ENCODE measurements around the gene RNF169. TPM values are rescaled to one million over a fixed set of nuclear protein-coding genes. Genes with fewer than 3 reads are reported as not detected.

RNF169 gene
- total RNA-seq, 1 experiment from 2014 or later: 13.0 TPM

DNA sequence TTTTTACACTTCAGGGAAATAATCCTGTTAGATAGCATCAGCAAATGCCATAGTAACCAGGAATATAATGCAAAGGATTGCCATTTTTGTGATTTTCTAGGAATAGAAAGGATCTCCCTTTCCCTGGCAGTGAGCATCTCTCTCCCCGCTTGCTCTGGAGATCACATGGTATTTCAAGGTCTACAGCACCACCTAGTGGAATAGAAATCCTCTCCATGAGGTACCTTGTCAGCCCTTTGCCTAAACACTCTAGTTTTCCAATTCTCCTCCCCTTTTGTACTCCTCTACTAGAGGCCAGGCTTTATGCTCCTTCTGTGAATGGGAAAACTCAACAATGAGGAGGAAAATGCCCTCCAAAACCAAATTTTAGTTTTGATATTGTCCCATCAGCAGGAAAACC lies 121.8 kb downstream of the RNF169 start:
- no peak overlapping the region for H2BK120ac ChIP-seq (ENCODE audit: low read depth, low read length, poor library complexity, severe bottlenecking)
- Mint-ChIP-seq H3K36me3 (ENCODE audit: insufficient read depth in 1 of 3, low read depth in 3 of 3) (peaks cover 77 to 89% (median 89%) of the 10 kb centered on the region in 3 experiments), H3K4me1 (no peaks in the 10 kb centered on the region), H3K9me3 (peaks cover 66 to 79% of the 10 kb centered on the region in 2 experiments), H3K4me3 (no peak overlapping the region), H3K27ac (no peak overlapping the region), H3K27me3 (ENCODE audit: low read depth) (no peaks in the 10 kb centered on the region)
- no peak overlapping the region for H3T11ph ChIP-seq (ENCODE audit: low read length)
- no peak overlapping the region for H2BK20ac ChIP-seq (ENCODE audit: low read depth, low read length, poor library complexity, severe bottlenecking)
- TF ChIP-seq, protein P1, sequence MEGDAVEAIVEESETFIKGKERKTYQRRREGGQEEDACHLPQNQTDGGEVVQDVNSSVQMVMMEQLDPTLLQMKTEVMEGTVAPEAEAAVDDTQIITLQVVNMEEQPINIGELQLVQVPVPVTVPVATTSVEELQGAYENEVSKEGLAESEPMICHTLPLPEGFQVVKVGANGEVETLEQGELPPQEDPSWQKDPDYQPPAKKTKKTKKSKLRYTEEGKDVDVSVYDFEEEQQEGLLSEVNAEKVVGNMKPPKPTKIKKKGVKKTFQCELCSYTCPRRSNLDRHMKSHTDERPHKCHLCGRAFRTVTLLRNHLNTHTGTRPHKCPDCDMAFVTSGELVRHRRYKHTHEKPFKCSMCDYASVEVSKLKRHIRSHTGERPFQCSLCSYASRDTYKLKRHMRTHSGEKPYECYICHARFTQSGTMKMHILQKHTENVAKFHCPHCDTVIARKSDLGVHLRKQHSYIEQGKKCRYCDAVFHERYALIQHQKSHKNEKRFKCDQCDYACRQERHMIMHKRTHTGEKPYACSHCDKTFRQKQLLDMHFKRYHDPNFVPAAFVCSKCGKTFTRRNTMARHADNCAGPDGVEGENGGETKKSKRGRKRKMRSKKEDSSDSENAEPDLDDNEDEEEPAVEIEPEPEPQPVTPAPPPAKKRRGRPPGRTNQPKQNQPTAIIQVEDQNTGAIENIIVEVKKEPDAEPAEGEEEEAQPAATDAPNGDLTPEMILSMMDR (conservative IDR thresholded peaks at IDR 0.05): peak; percentile 74
- H2AK5ac ChIP-seq (ENCODE audit: insufficient read length, low read length): no peak overlapping the region
- no peak overlapping the region for H2BK15ac ChIP-seq (ENCODE audit: low read depth, low read length)
- H2AFZ ChIP-seq (ENCODE audit: low read length): no peak overlapping the region
- no peak overlapping the region for H3K18ac ChIP-seq (ENCODE audit: insufficient read length, low read depth, low read length)
- no peaks in the 10 kb centered on the region for H3K23me2 ChIP-seq (ENCODE audit: insufficient read length, low read depth, low read length, poor library complexity, severe bottlenecking)
- no peak overlapping the region for H3K56ac ChIP-seq (ENCODE audit: insufficient read length, low read depth, low read length)
- H3K27me3 ChIP-seq (ENCODE audit: insufficient read depth, low read length): no peaks in the 10 kb centered on the region
- H4K91ac ChIP-seq (ENCODE audit: insufficient read length, low read depth, low read length): no peak overlapping the region
- DNase-seq: no peak
- H3K9me3 ChIP-seq (ENCODE audit: control insufficient read depth, low read depth, low read length): peaks cover 49% of the 10 kb centered on the region
- no peaks in the 10 kb centered on the region for H3K4me1 ChIP-seq (ENCODE audit: insufficient read depth, low read length)
- H3K23ac ChIP-seq (ENCODE audit: insufficient read length, low read depth, low read length): no peak overlapping the region
- no peak overlapping the region for H3K27ac ChIP-seq (ENCODE audit: insufficient read length, low read depth, low read length)
- H3K9ac ChIP-seq (ENCODE audit: extremely low read depth, insufficient read length, low read length): no peak overlapping the region
- no CpG with 5 or more reads among the region's 1 CpG for WGBS (ENCODE audit: extremely low coverage, insufficient read length, low lambda C conversion rate)
- H4K8ac ChIP-seq (replicated peaks; ENCODE audit: insufficient read length, low read depth, low read length): no peak overlapping the region
- no peaks in the 10 kb centered on the region for H3K79me2 ChIP-seq (ENCODE audit: insufficient read depth, low read length)
- H3K79me1 ChIP-seq (ENCODE audit: insufficient read depth, low read depth, low read length, poor library complexity, severe bottlenecking): no peaks in the 10 kb centered on the region
- H3K4ac ChIP-seq (ENCODE audit: low read depth, low read length): no peak overlapping the region
- H2BK5ac ChIP-seq (ENCODE audit: insufficient read length, low read length): no peak overlapping the region
- H3K14ac ChIP-seq (ENCODE audit: insufficient read depth, low read length): no peak overlapping the region
- no peak overlapping the region for H2BK12ac ChIP-seq (ENCODE audit: insufficient read length, low read depth, low read length)
- no peaks in the 10 kb centered on the region for H4K20me1 ChIP-seq (ENCODE audit: control insufficient read depth, insufficient read depth, insufficient read length)
- no peak overlapping the region for H4K5ac ChIP-seq (ENCODE audit: insufficient read length, low read depth, low read length)
- H3K4me2 ChIP-seq (ENCODE audit: insufficient read depth, insufficient read length, low read length): no peak overlapping the region

All from H9 (cell line).